HCT116 (cell line): ENCODE results near the gene PROSER3. TPM values are rescaled to one million over a fixed set of nuclear protein-coding genes. Genes with fewer than 3 reads are reported as not detected.

ENCODE experiments used
- ATAC-seq: fragments of 200-7000 bp; cut with Tn5 transposase; 2 replicates; pipeline ENCODE4 v1.9.1; 2020; ENCODE audit warnings: mild to moderate bottlenecking, moderate library complexity
- BruUV-seq: library from RNA; stranded (reverse); fragments of 400-500 nt; replicated peaks from 2 replicates; lab custom pipeline; 2021; lab: Mats Ljungman, UMichigan
- CTCF ChIA-PET: fragments of 300-600 bp; sonication (Branson Sonifier 250); formaldehyde crosslinking; loops from one replicate; lab custom pipeline; 2021; ENCODE audit warnings: antibody characterized with exemption; lab: Charles Lee
- POLR2A ChIA-PET: fragments of 300-600, 350-600 bp; sonication (Branson Sonifier 250); formaldehyde crosslinking; loops from one replicate; lab custom pipeline; 2021; ENCODE audit warnings: antibody characterized with exemption; lab: Charles Lee
- RAD21 ChIA-PET, 2 experiments: fragments of 300-600 bp; sonication (Branson Sonifier 250); formaldehyde crosslinking; loops; one replicate each; lab custom pipeline; 2023; ENCODE audit warnings: low total read pairs in 2 of 2; ENCODE audit not compliant: uncharacterized antibody in 2 of 2, unreplicated experiment in 2 of 2, low non-redundant PET in 1 of 2; lab: Charles Lee
- DNase-seq: peaks from one replicate; pipeline ENCODE4 v3.0.0-alpha.2; 2010; ENCODE audit warnings: low read depth, low spot score
- H2AFZ ChIP-seq: fragments of 200-600 bp; shearing (Covaris generic), sonication (generic); 2 replicates; pipeline ENCODE4 v1.6.1; 2017; ENCODE audit warnings: low read depth, mixed run types, mixed read lengths, antibody characterized with exemption, low read length; ENCODE audit not compliant: poor library complexity, severe bottlenecking
- H3K27ac ChIP-seq: 2 replicates; pipeline ENCODE4 v1.5.1; 2012; ENCODE audit warnings: low read depth, low read length
- H3K27me3 ChIP-seq: fragments of 200-600 bp; sonication (generic); 2 replicates; pipeline ENCODE4 v1.6.1; 2016; ENCODE audit warnings: mixed run types, low read length, mixed read lengths; ENCODE audit not compliant: insufficient read depth
- H3K36me3 ChIP-seq, 2 experiments: fragments of 200-500 bp in 1 of 2; fragments of 200-600 bp in 1 of 2; sonication (Bioruptor generic) in 1 of 2; sonication (generic) in 1 of 2; 2 replicates each; pipeline versions ENCODE4 v1.5.1 to v1.6.1; 2014 to 2016; ENCODE audit warnings: low read length in 2 of 2, inconsistent platforms in 1 of 2, mixed read lengths in 1 of 2, mixed run types in 1 of 2; ENCODE audit not compliant: insufficient read depth in 2 of 2, control insufficient read depth in 1 of 2
- H3K4me1 ChIP-seq, 2 experiments: fragments of 200-600 bp in 1 of 2; sonication (generic) in 1 of 2; 2 replicates each; pipeline versions ENCODE4 v1.5.1 to v1.6.1; 2012 to 2017; ENCODE audit warnings: low read length in 2 of 2, inconsistent platforms in 1 of 2, mild to moderate bottlenecking in 1 of 2, mixed read lengths in 1 of 2, mixed run types in 1 of 2, moderate library complexity in 1 of 2; ENCODE audit not compliant: insufficient read depth in 2 of 2, control insufficient read depth in 1 of 2
- H3K4me2 ChIP-seq: fragments of 200-600 bp; sonication (generic); 2 replicates; pipeline ENCODE4 v1.6.1; 2017; ENCODE audit warnings: mixed run types, low read length, mixed read lengths
- H3K4me3 ChIP-seq, 2 experiments: fragments of 200-600 bp in 1 of 2; sonication (generic) in 1 of 2; replicated peaks in 1 of 2; 2 replicates each; pipeline ENCODE4 v1.5.1; 2011 to 2016; ENCODE audit warnings: low read length in 2 of 2, control low read depth in 1 of 2, low read depth in 1 of 2, mild to moderate bottlenecking in 1 of 2, mixed read lengths in 1 of 2, mixed run types in 1 of 2
- H3K79me2 ChIP-seq: fragments of 200-600 bp; sonication (generic); 2 replicates; pipeline ENCODE4 v1.6.1; 2017; ENCODE audit warnings: mild to moderate bottlenecking, mixed run types, low read length, moderate library complexity, mixed read lengths; ENCODE audit not compliant: insufficient read depth
- H3K9ac ChIP-seq: fragments of 200-600 bp; sonication (generic); 2 replicates; pipeline ENCODE4 v1.6.1; 2016; ENCODE audit warnings: low read length, mixed read lengths
- H3K9me2 ChIP-seq: fragments of 200-600 bp; sonication (generic), shearing (Covaris generic); 2 replicates; pipeline ENCODE4 v1.6.1; 2017; ENCODE audit warnings: mixed run types, mild to moderate bottlenecking, moderate library complexity; ENCODE audit not compliant: insufficient read depth
- H3K9me3 ChIP-seq, 2 experiments: fragments of 200-500 bp in 1 of 2; fragments of 200-600 bp in 1 of 2; sonication (Bioruptor generic) in 1 of 2; sonication (generic) in 1 of 2; 2 replicates each; pipeline ENCODE4 v1.6.1; 2014 to 2017; ENCODE audit warnings: low read length in 2 of 2, mixed read lengths in 2 of 2, inconsistent platforms in 1 of 2, low read depth in 1 of 2, mild to moderate bottlenecking in 1 of 2, mixed run types in 1 of 2, moderate library complexity in 1 of 2; ENCODE audit not compliant: control insufficient read depth in 1 of 2, insufficient read depth in 1 of 2
- H4K20me1 ChIP-seq: fragments of 200-600 bp; sonication (generic), shearing (Covaris generic); 2 replicates; pipeline ENCODE4 v1.6.1; 2017; ENCODE audit warnings: mixed run types, mild to moderate bottlenecking, moderate library complexity; ENCODE audit not compliant: insufficient read depth
- CBX3 ChIP-seq: IDR thresholded peaks from 2 replicates; pipeline ENCODE4 v1.6.1; 2012; ENCODE audit warnings: low read depth
- CEBPB ChIP-seq: IDR thresholded peaks from 2 replicates; pipeline ENCODE4 v1.6.1; 2012; ENCODE audit warnings: low read depth
- EGR1 ChIP-seq: IDR thresholded peaks from 2 replicates; pipeline ENCODE4 v1.6.1; 2012; ENCODE audit warnings: low read depth
- ELF1 ChIP-seq: IDR thresholded peaks from 2 replicates; pipeline ENCODE4 v1.6.1; 2012; ENCODE audit warnings: low read depth, borderline replicate concordance
- EZH2phosphoT487 ChIP-seq: fragments of 200-600 bp; IDR thresholded peaks from 2 replicates; pipeline ENCODE4 v1.6.1; 2018; ENCODE audit warnings: antibody characterized with exemption, borderline replicate concordance
- FOSL1 ChIP-seq: IDR thresholded peaks from 2 replicates; pipeline ENCODE4 v1.6.1; 2012; ENCODE audit warnings: low read depth
- JUND ChIP-seq: IDR thresholded peaks from 2 replicates; pipeline ENCODE4 v1.6.1; 2012
- POLR2AphosphoS5 ChIP-seq: IDR thresholded peaks from 2 replicates; pipeline ENCODE4 v1.6.1; 2011; ENCODE audit warnings: mild to moderate bottlenecking, low read depth, low read length, moderate library complexity
- SIN3A ChIP-seq: IDR thresholded peaks from 2 replicates; pipeline ENCODE4 v1.6.1; 2012; ENCODE audit warnings: low read depth
- TCF7L2 ChIP-seq: IDR thresholded peaks from 2 replicates; pipeline ENCODE4 v1.7.0; 2011; ENCODE audit warnings: borderline replicate concordance, inconsistent platforms; ENCODE audit not compliant: insufficient read depth, insufficient read length; ENCODE audit errors: extremely low read depth
- YY1 ChIP-seq: IDR thresholded peaks from 2 replicates; pipeline ENCODE4 v1.6.1; 2011; ENCODE audit warnings: low read length, low read depth, moderate library complexity, mild to moderate bottlenecking; ENCODE audit not compliant: insufficient replicate concordance; ENCODE audit errors: extremely low read depth
- ZNF274 ChIP-seq: fragments of 200-500 bp; sonication (Bioruptor generic); IDR thresholded peaks from 2 replicates; pipeline ENCODE4 v1.6.1; 2014; ENCODE audit warnings: mild to moderate bottlenecking, low read depth, low read length, inconsistent platforms
- intact Hi-C: fragments of 100-400 bp; cut with micrococcal nuclease; formaldehyde crosslinking; loops from 2 replicates; pipeline ENCODE4 v1.10.0; 2022
- total RNA-seq: library from RNA; stranded (reverse); gene quantifications from one replicate; pipeline ENCODE4 v1.2.1, GENCODE V29; 2021; ENCODE audit not compliant: unreplicated experiment
- TF ChIP-seq, protein P1 (sequence below): IDR thresholded peaks from 2 replicates; pipeline ENCODE4 v1.6.1; 2012; ENCODE audit warnings: low read depth
- TF ChIP-seq, protein P2 (sequence below): IDR thresholded peaks from 2 replicates; pipeline ENCODE4 v1.6.1; 2012
- TF ChIP-seq, protein P3 (sequence below): IDR thresholded peaks from 2 replicates; pipeline ENCODE4 v1.6.1; 2012

PROSER3 gene
- total RNA-seq, 1 experiment from 2014 or later, result 42.5 TPM

DNA sequence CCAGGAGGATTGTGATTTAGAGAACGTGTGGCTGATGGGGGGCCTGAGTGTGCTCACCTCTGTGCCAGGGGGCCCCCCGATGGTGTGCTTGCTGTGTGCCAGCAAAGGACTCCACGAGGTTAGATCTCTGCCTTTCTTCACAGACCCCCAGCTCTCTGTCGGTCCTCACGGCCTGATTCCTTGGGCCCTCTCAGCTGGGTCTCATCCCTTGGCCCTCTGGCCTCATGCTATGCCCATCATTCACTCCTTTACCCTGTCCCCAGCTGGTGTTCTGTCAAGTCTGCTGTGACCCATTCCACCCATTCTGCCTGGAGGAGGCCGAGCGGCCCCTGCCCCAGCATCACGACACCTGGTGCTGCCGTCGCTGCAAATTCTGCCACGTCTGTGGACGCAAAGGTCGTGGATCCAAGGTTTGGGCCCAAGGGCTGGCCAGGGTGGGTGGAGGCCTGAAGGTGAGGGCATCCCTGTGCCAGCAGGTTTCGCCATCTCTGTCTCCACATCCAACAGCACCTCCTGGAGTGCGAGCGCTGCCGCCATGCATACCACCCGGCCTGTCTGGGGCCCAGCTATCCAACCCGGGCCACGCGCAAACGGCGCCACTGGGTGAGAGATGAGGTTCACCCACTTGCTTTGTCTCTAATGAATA lies 32.6 kb upstream of the PROSER3 start:
- no peaks in the 10 kb centered on the region for H3K4me1 ChIP-seq
- POLR2A ChIA-PET, result no interaction called here
- H2AFZ ChIP-seq, result no peak overlapping the region
- no peak overlapping the region for H3K9ac ChIP-seq
- ATAC-seq (no peak), DNase-seq (no peak)
- peaks cover 13% of the 10 kb centered on the region; the same call in 1 of the 2 replicates for H3K79me2 ChIP-seq
- H4K20me1 ChIP-seq, result no peaks in the 10 kb centered on the region
- H3K9me2 ChIP-seq, result no peaks in the 10 kb centered on the region
- no peak overlapping the region for H3K4me3 ChIP-seq
- RAD21 ChIA-PET, result no interaction called here
- no peaks in the 10 kb centered on the region for H3K27me3 ChIP-seq
- CTCF ChIA-PET, result no interaction called here
- peaks cover 71 to 75% of the 10 kb centered on the region in 2 experiments for H3K36me3 ChIP-seq
- no peak overlapping the region for H3K4me2 ChIP-seq
- BruUV-seq, result no TSS peak
- no peaks in the 10 kb centered on the region for H3K9me3 ChIP-seq
- H3K27ac ChIP-seq, result no peak overlapping the region
- intact Hi-C loops, result no loop called here
- TF ChIP-seq EGR1 (no peak), YY1 (no peak), SIN3A (no peak), ELF1 (no peak)

DNA sequence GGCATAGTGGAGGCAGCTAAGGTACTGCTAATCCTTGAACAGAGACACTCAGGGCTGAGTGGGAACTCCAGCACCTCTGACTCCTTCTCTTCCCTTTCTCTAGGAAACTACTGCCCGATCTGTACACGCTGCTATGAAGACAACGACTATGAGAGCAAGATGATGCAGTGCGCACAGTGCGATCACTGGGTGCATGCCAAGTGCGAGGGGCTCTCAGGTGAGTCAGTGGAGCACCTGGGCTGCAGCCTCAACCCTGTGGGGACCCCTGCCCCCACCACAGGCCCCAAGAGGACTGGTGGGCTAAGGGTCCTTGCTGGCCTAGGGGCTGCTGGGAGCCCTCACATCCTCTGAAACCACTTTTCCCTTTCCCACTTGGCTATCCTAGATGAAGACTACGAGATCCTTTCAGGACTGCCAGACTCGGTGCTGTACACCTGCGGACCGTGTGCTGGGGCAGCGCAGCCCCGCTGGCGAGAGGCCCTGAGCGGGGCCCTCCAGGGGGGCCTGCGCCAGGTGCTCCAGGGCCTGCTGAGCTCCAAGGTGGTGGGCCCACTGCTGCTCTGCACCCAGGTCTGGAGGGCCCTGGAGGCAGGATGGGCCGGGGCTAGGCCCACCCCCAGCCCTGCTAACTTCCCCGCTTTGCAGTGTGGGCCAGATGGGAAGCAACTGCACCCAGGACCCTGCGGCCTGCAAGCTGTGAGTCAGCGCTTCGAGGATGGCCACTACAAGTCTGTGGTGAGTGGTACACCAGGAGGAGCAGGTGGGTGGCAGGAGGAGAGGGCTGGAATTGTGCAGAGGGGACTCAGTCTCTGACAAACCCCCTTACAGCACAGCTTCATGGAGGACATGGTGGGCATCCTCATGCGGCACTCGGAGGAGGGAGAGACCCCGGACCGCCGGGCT lies 30.7 kb upstream of the PROSER3 start:
- intact Hi-C loops, result no loop called here
- Histone ChIP-seq H2AFZ (no peak overlapping the region), H3K36me3 (peaks cover 68 to 79% of the 10 kb centered on the region in 2 experiments), H4K20me1 (no peaks in the 10 kb centered on the region), H3K9me3 (no peaks in the 10 kb centered on the region), H3K9me2 (no peaks in the 10 kb centered on the region), H3K27ac (no peak overlapping the region), H3K79me2 (no peaks in the 10 kb centered on the region; the same call in 1 of the 2 replicates), H3K4me3 (no peak overlapping the region), H3K27me3 (no peaks in the 10 kb centered on the region), H3K4me1 (no peaks in the 10 kb centered on the region), H3K4me2 (no peak overlapping the region), H3K9ac (no peak overlapping the region)
- ChIA-PET POLR2A (interaction anchor here (1.1 kb wide), 1 partner anchor 14 kb away, joined by 3 read pairs; no protein-coding TSS in a partner anchor), CTCF (no interaction called here), RAD21 (no interaction called here)
- DNase-seq (no peak), ATAC-seq (0 out of 2 replicates have a peak, but pooled peaks have one; percentile 12)
- no TSS peak for BruUV-seq
- TF ChIP-seq ELF1 (no peak), ZNF274 (no peak), JUND (no peak), CBX3 (no peak), POLR2AphosphoS5 (no peak), FOSL1 (no peak), CEBPB (no peak), SIN3A (no peak), TCF7L2 (no peak), EZH2phosphoT487 (no peak)
- TF ChIP-seq, protein P1, sequence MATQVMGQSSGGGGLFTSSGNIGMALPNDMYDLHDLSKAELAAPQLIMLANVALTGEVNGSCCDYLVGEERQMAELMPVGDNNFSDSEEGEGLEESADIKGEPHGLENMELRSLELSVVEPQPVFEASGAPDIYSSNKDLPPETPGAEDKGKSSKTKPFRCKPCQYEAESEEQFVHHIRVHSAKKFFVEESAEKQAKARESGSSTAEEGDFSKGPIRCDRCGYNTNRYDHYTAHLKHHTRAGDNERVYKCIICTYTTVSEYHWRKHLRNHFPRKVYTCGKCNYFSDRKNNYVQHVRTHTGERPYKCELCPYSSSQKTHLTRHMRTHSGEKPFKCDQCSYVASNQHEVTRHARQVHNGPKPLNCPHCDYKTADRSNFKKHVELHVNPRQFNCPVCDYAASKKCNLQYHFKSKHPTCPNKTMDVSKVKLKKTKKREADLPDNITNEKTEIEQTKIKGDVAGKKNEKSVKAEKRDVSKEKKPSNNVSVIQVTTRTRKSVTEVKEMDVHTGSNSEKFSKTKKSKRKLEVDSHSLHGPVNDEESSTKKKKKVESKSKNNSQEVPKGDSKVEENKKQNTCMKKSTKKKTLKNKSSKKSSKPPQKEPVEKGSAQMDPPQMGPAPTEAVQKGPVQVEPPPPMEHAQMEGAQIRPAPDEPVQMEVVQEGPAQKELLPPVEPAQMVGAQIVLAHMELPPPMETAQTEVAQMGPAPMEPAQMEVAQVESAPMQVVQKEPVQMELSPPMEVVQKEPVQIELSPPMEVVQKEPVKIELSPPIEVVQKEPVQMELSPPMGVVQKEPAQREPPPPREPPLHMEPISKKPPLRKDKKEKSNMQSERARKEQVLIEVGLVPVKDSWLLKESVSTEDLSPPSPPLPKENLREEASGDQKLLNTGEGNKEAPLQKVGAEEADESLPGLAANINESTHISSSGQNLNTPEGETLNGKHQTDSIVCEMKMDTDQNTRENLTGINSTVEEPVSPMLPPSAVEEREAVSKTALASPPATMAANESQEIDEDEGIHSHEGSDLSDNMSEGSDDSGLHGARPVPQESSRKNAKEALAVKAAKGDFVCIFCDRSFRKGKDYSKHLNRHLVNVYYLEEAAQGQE, result no peak
- TF ChIP-seq, protein P2, sequence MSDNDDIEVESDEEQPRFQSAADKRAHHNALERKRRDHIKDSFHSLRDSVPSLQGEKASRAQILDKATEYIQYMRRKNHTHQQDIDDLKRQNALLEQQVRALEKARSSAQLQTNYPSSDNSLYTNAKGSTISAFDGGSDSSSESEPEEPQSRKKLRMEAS, result no peak
- TF ChIP-seq, protein P3, sequence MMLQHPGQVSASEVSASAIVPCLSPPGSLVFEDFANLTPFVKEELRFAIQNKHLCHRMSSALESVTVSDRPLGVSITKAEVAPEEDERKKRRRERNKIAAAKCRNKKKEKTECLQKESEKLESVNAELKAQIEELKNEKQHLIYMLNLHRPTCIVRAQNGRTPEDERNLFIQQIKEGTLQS, result no peak
